HEK293 (cell line): ENCODE results near the gene PDGFB.

Experiments used
- CTCF ChIA-PET: fragments of 350-600 bp; formaldehyde crosslinking; extraction: SDS; loops from one replicate; lab custom pipeline; 2021; ENCODE audit warnings: antibody characterized with exemption; lab: Yijun Ruan, JAX
- POLR2A ChIA-PET: fragments of 300-600 bp; formaldehyde crosslinking; extraction: SDS; loops from one replicate; lab custom pipeline; 2020; ENCODE audit warnings: antibody characterized with exemption, inconsistent platforms; lab: Yijun Ruan, JAX
- H3K27ac ChIP-seq: fragments of 200-500 bp; sonication (Bioruptor generic); 2 replicates; pipeline ENCODE4 v1.5.1; 2014; ENCODE audit warnings: low read depth, low read length, control low read depth, inconsistent platforms; ENCODE audit errors: extremely low read depth
- H3K36me3 ChIP-seq, 2 experiments: fragments of 200-500 bp in 1 of 2; sonication (Bioruptor generic) in 1 of 2; 1 replicate in 1 of 2; 2 replicates in 1 of 2; pipeline ENCODE4 v1.5.1; 2014 to 2017; ENCODE audit warnings: inconsistent platforms in 2 of 2, low read length in 2 of 2; ENCODE audit not compliant: control insufficient read depth in 2 of 2, insufficient read depth in 1 of 2
- H3K4me1 ChIP-seq: fragments of 200-500 bp; sonication (Bioruptor generic); 2 replicates; pipeline ENCODE4 v1.5.1; 2014; ENCODE audit warnings: mild to moderate bottlenecking, low read length, inconsistent platforms; ENCODE audit not compliant: control insufficient read depth, insufficient read depth
- H3K4me3 ChIP-seq: 2 replicates; pipeline ENCODE4 v1.5.1; 2011; ENCODE audit warnings: low read depth, mild to moderate bottlenecking, control low read depth, low read length, moderate library complexity
- H3K9me3 ChIP-seq: fragments of 200-500 bp; sonication (Bioruptor generic); 2 replicates; pipeline ENCODE4 v1.5.1; 2014; ENCODE audit warnings: low read depth, low read length, inconsistent platforms; ENCODE audit not compliant: control insufficient read depth, insufficient read depth
- AEBP2 ChIP-seq: fragments of 450-650 bp; formaldehyde crosslinking; IDR thresholded peaks from 2 replicates; pipeline ENCODE4 v1.5.1; 2016; ENCODE audit warnings: missing biosample characterization, missing genetic modification characterization, borderline replicate concordance
- GLIS2 ChIP-seq: fragments of 450-650 bp; formaldehyde crosslinking; IDR thresholded peaks from 2 replicates; pipeline ENCODE4 v1.5.1; 2016; ENCODE audit warnings: missing biosample characterization, missing genetic modification characterization
- PRDM2 ChIP-seq: fragments of 450-650 bp; formaldehyde crosslinking; IDR thresholded peaks from 2 replicates; pipeline ENCODE4 v1.5.1; 2016; ENCODE audit warnings: missing biosample characterization, missing genetic modification characterization, borderline replicate concordance
- SP2 ChIP-seq: fragments of 450-650 bp; formaldehyde crosslinking; IDR thresholded peaks from 2 replicates; pipeline ENCODE4 v1.5.1; 2016; ENCODE audit warnings: missing biosample characterization, missing genetic modification characterization
- SP7 ChIP-seq: fragments of 450-650 bp; formaldehyde crosslinking; IDR thresholded peaks from 2 replicates; pipeline ENCODE4 v1.5.1; 2016; ENCODE audit warnings: missing biosample characterization, missing genetic modification characterization
- ZBTB7A ChIP-seq: fragments of 450-650 bp; formaldehyde crosslinking; IDR thresholded peaks from 2 replicates; pipeline ENCODE4 v1.5.1; 2016; ENCODE audit warnings: low read depth, missing biosample characterization, missing genetic modification characterization
- ZEB2 ChIP-seq: fragments of 450-650 bp; formaldehyde crosslinking; IDR thresholded peaks from 2 replicates; pipeline ENCODE4 v1.5.1; 2016; ENCODE audit warnings: missing biosample characterization, missing genetic modification characterization
- ZNF132 ChIP-seq: fragments of 450-650 bp; formaldehyde crosslinking; IDR thresholded peaks from 2 replicates; pipeline ENCODE4 v1.5.1; 2017; ENCODE audit warnings: missing biosample characterization, missing genetic modification characterization, borderline replicate concordance
- ZNF174 ChIP-seq: fragments of 450-650 bp; formaldehyde crosslinking; IDR thresholded peaks from 2 replicates; pipeline ENCODE4 v1.5.0; 2017; ENCODE audit warnings: missing biosample characterization, mild to moderate bottlenecking, missing genetic modification characterization
- ZNF19 ChIP-seq: fragments of 450-650 bp; formaldehyde crosslinking; IDR thresholded peaks from 2 replicates; pipeline ENCODE4; 2016; ENCODE audit warnings: missing biosample characterization, missing genetic modification characterization, low read depth
- ZNF280C ChIP-seq: fragments of 450-650 bp; formaldehyde crosslinking; IDR thresholded peaks from 2 replicates; pipeline ENCODE4 v1.5.1; 2016; ENCODE audit warnings: missing biosample characterization, missing genetic modification characterization
- ZNF398 ChIP-seq: fragments of 450-650 bp; formaldehyde crosslinking; IDR thresholded peaks from 2 replicates; pipeline ENCODE4 v1.5.1; 2017; ENCODE audit warnings: missing biosample characterization, missing genetic modification characterization
- ZNF514 ChIP-seq: fragments of 450-650 bp; formaldehyde crosslinking; IDR thresholded peaks from 2 replicates; pipeline ENCODE4 v1.5.1; 2016; ENCODE audit warnings: missing biosample characterization, missing genetic modification characterization
- ZNF548 ChIP-seq: fragments of 450-650 bp; formaldehyde crosslinking; IDR thresholded peaks from 2 replicates; pipeline ENCODE4 v1.5.1; 2016; ENCODE audit warnings: missing biosample characterization, missing genetic modification characterization
- ZNF549 ChIP-seq: fragments of 450-650 bp; IDR thresholded peaks from 2 replicates; pipeline ENCODE4 v1.5.1; 2018; ENCODE audit warnings: missing biosample characterization, missing genetic modification characterization, mild to moderate bottlenecking, inconsistent platforms, moderate library complexity
- ZNF664 ChIP-seq: fragments of 450-650 bp; formaldehyde crosslinking; IDR thresholded peaks from 2 replicates; pipeline ENCODE4 v1.5.1; 2016; ENCODE audit warnings: missing biosample characterization, missing genetic modification characterization
- ZNF707 ChIP-seq: fragments of 450-650 bp; formaldehyde crosslinking; IDR thresholded peaks from 2 replicates; pipeline ENCODE4 v1.5.1; 2016; ENCODE audit warnings: missing biosample characterization, missing genetic modification characterization
- ZNF776 ChIP-seq: fragments of 450-650 bp; formaldehyde crosslinking; IDR thresholded peaks from 2 replicates; pipeline ENCODE4 v1.5.0; 2017; ENCODE audit warnings: missing biosample characterization, missing genetic modification characterization, borderline replicate concordance
- ZNF843 ChIP-seq: fragments of 450-650 bp; formaldehyde crosslinking; IDR thresholded peaks from 2 replicates; pipeline ENCODE4 v1.5.1; 2016; ENCODE audit warnings: missing biosample characterization, missing genetic modification characterization
- ZSCAN16 ChIP-seq: fragments of 450-650 bp; formaldehyde crosslinking; IDR thresholded peaks from 2 replicates; pipeline ENCODE4 v1.5.1; 2016; ENCODE audit warnings: missing biosample characterization, missing genetic modification characterization
- TF ChIP-seq, protein P1 (sequence below): fragments of 450-650 bp; formaldehyde crosslinking; IDR thresholded peaks from 2 replicates; pipeline ENCODE4 v1.5.1; 2016; ENCODE audit warnings: missing biosample characterization, missing genetic modification characterization

The PDGFB gene

GRCh38 chr22:39270280-39270679, 25.5 kb upstream of the PDGFB start:
- CTCF ChIA-PET: interaction anchor here (0.6 to 0.8 kb wide), 2 partner anchors 17 to 384 kb away, joined by 3 read pairs; no protein-coding TSS in a partner anchor
- H3K27ac ChIP-seq: no peak overlapping the region
- no peaks in the 10 kb centered on the region for H3K9me3 ChIP-seq
- no peaks in the 10 kb centered on the region for H3K36me3 ChIP-seq
- H3K4me1 ChIP-seq: no peaks in the 10 kb centered on the region
- POLR2A ChIA-PET: interaction anchor here (1.1 kb wide), 1 partner anchor 25 kb away, joined by 3 read pairs; the partner anchor contains the start of gene PDGFB
- TF ChIP-seq ZNF664 (tag by site-specific recombination): no peak
- no peak for TF ChIP-seq AEBP2
- no peak for TF ChIP-seq SP2 (tag by site-specific recombination)
- no peak for TF ChIP-seq ZNF514 (tag by site-specific recombination)
- TF ChIP-seq, protein P1, sequence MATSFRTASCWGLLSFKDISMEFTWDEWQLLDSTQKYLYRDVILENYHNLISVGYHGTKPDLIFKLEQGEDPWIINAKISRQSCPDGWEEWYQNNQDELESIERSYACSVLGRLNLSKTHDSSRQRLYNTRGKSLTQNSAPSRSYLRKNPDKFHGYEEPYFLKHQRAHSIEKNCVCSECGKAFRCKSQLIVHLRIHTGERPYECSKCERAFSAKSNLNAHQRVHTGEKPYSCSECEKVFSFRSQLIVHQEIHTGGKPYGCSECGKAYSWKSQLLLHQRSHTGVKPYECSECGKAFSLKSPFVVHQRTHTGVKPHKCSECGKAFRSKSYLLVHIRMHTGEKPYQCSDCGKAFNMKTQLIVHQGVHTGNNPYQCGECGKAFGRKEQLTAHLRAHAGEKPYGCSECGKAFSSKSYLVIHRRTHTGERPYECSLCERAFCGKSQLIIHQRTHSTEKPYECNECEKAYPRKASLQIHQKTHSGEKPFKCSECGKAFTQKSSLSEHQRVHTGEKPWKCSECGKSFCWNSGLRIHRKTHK (tag by site-specific recombination): no peak
- no peak for TF ChIP-seq ZNF843 (tag by site-specific recombination)
- no peak for TF ChIP-seq PRDM2 (tag by site-specific recombination)
- H3K4me3 ChIP-seq: no peak overlapping the region

GRCh38 chr22:39269095-39269790, 24.5 kb upstream of the PDGFB start:
- Histone ChIP-seq H3K27ac (no peak overlapping the region), H3K4me1 (no peaks in the 10 kb centered on the region), H3K36me3 (no peaks in the 10 kb centered on the region), H3K9me3 (no peaks in the 10 kb centered on the region), H3K4me3 (no peak overlapping the region)
- ChIA-PET CTCF (interaction anchor here (0.5 to 0.8 kb wide), 4 partner anchors 18 to 383 kb away, joined by 3 to 7 read pairs (median 4); no protein-coding TSS in a partner anchor), POLR2A (interaction anchor here (1.1 kb wide), 1 partner anchor 24 kb away, joined by 3 read pairs; the partner anchor contains the start of gene PDGFB)
- no peak for TF ChIP-seq ZNF132 (tag by site-specific recombination)
- TF ChIP-seq ZNF776 (tag by site-specific recombination): no peak
- no peak for TF ChIP-seq ZBTB7A
- no peak for TF ChIP-seq ZNF280C (tag by site-specific recombination)
- no peak for TF ChIP-seq ZSCAN16
- no peak for TF ChIP-seq ZNF398 (tag by site-specific recombination)
- no peak for TF ChIP-seq ZNF174 (tag by site-specific recombination)
- no peak for TF ChIP-seq ZEB2 (tag by site-specific recombination)
- TF ChIP-seq ZNF19 (tag by site-specific recombination): no peak
- no peak for TF ChIP-seq ZNF707 (tag by site-specific recombination)
- no peak for TF ChIP-seq SP7 (tag by site-specific recombination)
- no peak for TF ChIP-seq ZNF549 (tag by site-specific recombination)
- no peak for TF ChIP-seq ZNF548
- 0 out of 2 replicates have a peak, but pooled peaks have one; percentile 11 for TF ChIP-seq GLIS2 (tag by site-specific recombination)
